MM.1S (cell line): ENCODE data around the gene ADGRL3.

Source experiments
- DNase-seq: peaks from one replicate; pipeline ENCODE4 v3.0.0-alpha.2; 2015
- H2AFZ ChIP-seq: fragments of 300-600 bp; sonication (generic); 2 replicates; pipeline ENCODE4 v1.6.0; 2016; ENCODE audit warnings: antibody characterized with exemption, low read length
- H3F3A ChIP-seq: fragments of 300-600 bp; sonication (generic); 2 replicates; pipeline ENCODE4 v1.6.1; 2016; ENCODE audit warnings: mild to moderate bottlenecking, antibody characterized with exemption, low read length, moderate library complexity, mixed read lengths; ENCODE audit not compliant: insufficient read depth
- H3K27ac ChIP-seq: fragments of 300-600 bp; sonication (generic); 2 replicates; pipeline ENCODE4 v1.5.1; 2016; ENCODE audit warnings: mild to moderate bottlenecking, low read length
- H3K27me3 ChIP-seq: fragments of 300-600 bp; sonication (generic); replicated peaks from 2 replicates; pipeline ENCODE4 v1.6.0; 2016; ENCODE audit warnings: low read length; ENCODE audit not compliant: insufficient read depth
- H3K36me3 ChIP-seq: fragments of 300-600 bp; sonication (generic); replicated peaks from 2 replicates; pipeline ENCODE4 v1.6.1; 2016; ENCODE audit warnings: mild to moderate bottlenecking, low read length, mixed read lengths; ENCODE audit not compliant: insufficient read depth
- H3K4me1 ChIP-seq: fragments of 300-600 bp; sonication (generic); 2 replicates; pipeline ENCODE4 v1.6.1; 2016; ENCODE audit warnings: low read length, mixed read lengths
- H3K4me2 ChIP-seq: fragments of 300-600 bp; sonication (generic); 2 replicates; pipeline ENCODE4 v1.6.0; 2016; ENCODE audit warnings: low read depth, low read length
- H3K4me3 ChIP-seq: fragments of 300-600 bp; sonication (generic); 2 replicates; pipeline ENCODE4 v1.5.1; 2016; ENCODE audit warnings: low read length, mixed read lengths
- H3K79me2 ChIP-seq: fragments of 300-600 bp; sonication (generic); 2 replicates; pipeline ENCODE4 v1.6.1; 2016; ENCODE audit warnings: mixed run types, low read length, mixed read lengths
- H3K9ac ChIP-seq: fragments of 300-600 bp; sonication (generic); 2 replicates; pipeline ENCODE4 v1.6.1; 2016; ENCODE audit warnings: low read length, mixed read lengths
- H3K9me2 ChIP-seq: fragments of 300-600 bp; sonication (generic); replicated peaks from 2 replicates; pipeline ENCODE4 v1.6.1; 2016; ENCODE audit warnings: mild to moderate bottlenecking, low read length, mixed read lengths; ENCODE audit not compliant: insufficient read depth
- H3K9me3 ChIP-seq: fragments of 300-600 bp; sonication (generic); replicated peaks from 2 replicates; pipeline ENCODE4 v1.6.1; 2016; ENCODE audit warnings: mild to moderate bottlenecking, low read length, mixed read lengths; ENCODE audit not compliant: insufficient read depth
- H4K20me1 ChIP-seq: fragments of 300-600 bp; sonication (generic); 2 replicates; pipeline ENCODE4 v1.6.1; 2016; ENCODE audit warnings: mild to moderate bottlenecking, low read length, moderate library complexity, mixed read lengths; ENCODE audit not compliant: insufficient read depth
- EZH2 ChIP-seq: fragments of 300-600 bp; sonication (generic); optimal IDR thresholded peaks from 2 replicates; pipeline ENCODE3; 2017; ENCODE audit warnings: low read depth, mild to moderate bottlenecking, antibody characterized with exemption, low read length, mixed read lengths
- EZH2phosphoT487 ChIP-seq: fragments of 300-600 bp; sonication (generic); IDR thresholded peaks from 2 replicates; pipeline ENCODE4 v1.6.1; 2018; ENCODE audit warnings: antibody characterized with exemption, low read length
- TF ChIP-seq, protein P1 (sequence below): fragments of 300-600 bp; sonication (generic); IDR thresholded peaks from 2 replicates; pipeline ENCODE4 v1.5.1; 2016; ENCODE audit warnings: antibody characterized with exemption, low read length, mixed read lengths

ADGRL3 gene

DNA sequence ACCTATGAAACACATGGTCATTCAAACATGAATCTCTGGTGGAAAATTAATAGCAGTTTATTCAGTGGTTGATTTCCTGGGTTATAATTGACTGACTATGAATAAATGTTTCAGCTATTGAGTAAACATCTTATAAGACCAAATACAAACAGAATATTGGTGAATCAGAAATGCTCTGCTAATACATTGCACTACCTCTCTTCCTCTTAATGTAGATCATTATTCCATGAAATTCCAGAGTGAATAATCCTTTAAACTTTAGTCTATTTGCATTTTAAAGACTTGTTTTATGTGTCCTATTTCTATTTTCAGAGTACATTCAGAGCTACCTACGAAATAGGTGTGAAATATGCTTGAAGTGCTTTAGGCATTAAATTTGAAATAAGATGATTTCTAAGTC, 715.4 kb downstream of the ADGRL3 start:
- no peak overlapping the region for H2AFZ ChIP-seq
- H3K27ac ChIP-seq: no peak overlapping the region
- no peak overlapping the region for H3K9ac ChIP-seq
- no peaks in the 10 kb centered on the region for H3K4me1 ChIP-seq
- TF ChIP-seq, protein P1, sequence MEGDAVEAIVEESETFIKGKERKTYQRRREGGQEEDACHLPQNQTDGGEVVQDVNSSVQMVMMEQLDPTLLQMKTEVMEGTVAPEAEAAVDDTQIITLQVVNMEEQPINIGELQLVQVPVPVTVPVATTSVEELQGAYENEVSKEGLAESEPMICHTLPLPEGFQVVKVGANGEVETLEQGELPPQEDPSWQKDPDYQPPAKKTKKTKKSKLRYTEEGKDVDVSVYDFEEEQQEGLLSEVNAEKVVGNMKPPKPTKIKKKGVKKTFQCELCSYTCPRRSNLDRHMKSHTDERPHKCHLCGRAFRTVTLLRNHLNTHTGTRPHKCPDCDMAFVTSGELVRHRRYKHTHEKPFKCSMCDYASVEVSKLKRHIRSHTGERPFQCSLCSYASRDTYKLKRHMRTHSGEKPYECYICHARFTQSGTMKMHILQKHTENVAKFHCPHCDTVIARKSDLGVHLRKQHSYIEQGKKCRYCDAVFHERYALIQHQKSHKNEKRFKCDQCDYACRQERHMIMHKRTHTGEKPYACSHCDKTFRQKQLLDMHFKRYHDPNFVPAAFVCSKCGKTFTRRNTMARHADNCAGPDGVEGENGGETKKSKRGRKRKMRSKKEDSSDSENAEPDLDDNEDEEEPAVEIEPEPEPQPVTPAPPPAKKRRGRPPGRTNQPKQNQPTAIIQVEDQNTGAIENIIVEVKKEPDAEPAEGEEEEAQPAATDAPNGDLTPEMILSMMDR: no peak
- TF ChIP-seq EZH2phosphoT487 (no peak), EZH2 (no peak)
- H3K36me3 ChIP-seq: no peaks in the 10 kb centered on the region
- no peaks in the 10 kb centered on the region for H3K79me2 ChIP-seq
- H3F3A ChIP-seq: no peaks in the 10 kb centered on the region
- no peaks in the 10 kb centered on the region for H3K9me2 ChIP-seq
- no peaks in the 10 kb centered on the region for H3K9me3 ChIP-seq
- no peak overlapping the region for H3K4me2 ChIP-seq
- H3K4me3 ChIP-seq: no peak overlapping the region
- no peaks in the 10 kb centered on the region for H3K27me3 ChIP-seq
- H4K20me1 ChIP-seq: no peaks in the 10 kb centered on the region
- DNase-seq: no peak

DNA sequence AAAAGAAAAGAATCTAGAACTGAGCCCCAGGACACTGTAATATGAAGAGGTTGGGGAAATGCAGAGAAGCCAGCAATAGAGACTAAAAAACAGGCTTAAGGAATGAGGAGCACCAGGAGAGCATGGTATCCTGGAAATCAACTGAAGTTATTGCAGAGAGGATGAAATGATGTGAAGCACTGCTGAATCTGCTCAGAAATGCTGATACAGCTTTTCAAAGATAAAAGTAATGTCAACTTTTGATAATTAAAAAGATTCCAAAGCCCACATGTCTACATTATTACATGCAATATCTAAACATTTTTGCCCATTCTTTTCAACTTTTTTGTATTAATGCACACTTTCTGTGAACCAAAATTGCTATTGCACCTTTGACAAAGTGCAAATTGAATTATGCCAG, 718.4 kb downstream of the ADGRL3 start:
- Histone ChIP-seq H3F3A (no peaks in the 10 kb centered on the region), H4K20me1 (no peaks in the 10 kb centered on the region), H3K9me3 (no peaks in the 10 kb centered on the region), H3K36me3 (no peaks in the 10 kb centered on the region), H2AFZ (no peak overlapping the region), H3K27me3 (no peaks in the 10 kb centered on the region), H3K4me1 (no peaks in the 10 kb centered on the region), H3K9ac (no peak overlapping the region), H3K4me2 (no peak overlapping the region), H3K27ac (no peak overlapping the region), H3K4me3 (no peak overlapping the region), H3K9me2 (no peaks in the 10 kb centered on the region), H3K79me2 (no peaks in the 10 kb centered on the region)
- TF ChIP-seq, protein P1: no peak
- TF ChIP-seq EZH2phosphoT487 (no peak), EZH2 (no peak)
- no peak for DNase-seq

DNA sequence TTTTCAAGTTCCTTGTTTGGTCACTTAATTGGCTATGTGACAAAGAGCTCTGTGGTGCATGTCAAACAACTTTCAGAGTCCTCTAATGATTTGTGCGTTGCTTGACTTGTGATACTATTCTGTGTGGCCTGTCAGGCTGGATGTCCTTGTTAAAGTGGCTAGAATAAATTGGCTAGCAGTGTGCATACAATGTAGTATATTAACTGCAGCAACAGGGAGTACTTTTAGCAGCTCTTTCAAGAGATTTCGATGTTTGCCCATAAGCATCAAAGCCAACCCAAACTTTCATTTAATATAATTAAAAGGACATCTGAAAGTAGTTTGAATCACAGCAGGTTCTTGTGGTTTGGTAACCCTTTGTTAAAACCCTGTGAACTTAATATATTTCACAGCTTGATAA, 718.9 kb downstream of the ADGRL3 start:
- no peaks in the 10 kb centered on the region for H3K4me1 ChIP-seq

More for the DNA sequence above, 718.9 kb downstream of the ADGRL3 start:
- no peak overlapping the region for H3K27ac ChIP-seq
- no peaks in the 10 kb centered on the region for H3K9me3 ChIP-seq
- no peaks in the 10 kb centered on the region for H3F3A ChIP-seq
- H3K4me3 ChIP-seq: no peak overlapping the region
- no peak overlapping the region for H3K4me2 ChIP-seq
- no peak overlapping the region for H3K9ac ChIP-seq
- no peak for DNase-seq
- TF ChIP-seq EZH2phosphoT487 (no peak), EZH2 (no peak)
- TF ChIP-seq, protein P1: no peak
- H3K27me3 ChIP-seq: no peaks in the 10 kb centered on the region
- no peaks in the 10 kb centered on the region for H3K79me2 ChIP-seq
- H3K36me3 ChIP-seq: no peaks in the 10 kb centered on the region
- H2AFZ ChIP-seq: no peak overlapping the region
- H4K20me1 ChIP-seq: no peaks in the 10 kb centered on the region
- H3K9me2 ChIP-seq: no peaks in the 10 kb centered on the region
